Astrocyte of the hippocampus (primary cell): Measurements from ENCODE around the gene ZIC4.
A peak's percentile ranks its signal among the peaks of the same experiment; 100 is the strongest.

Source experiments
- DNase-seq: peaks from one replicate; pipeline ENCODE4 v3.0.0; 2011; ENCODE audit warnings: low read depth, low spot score

ZIC4 gene

DNA sequence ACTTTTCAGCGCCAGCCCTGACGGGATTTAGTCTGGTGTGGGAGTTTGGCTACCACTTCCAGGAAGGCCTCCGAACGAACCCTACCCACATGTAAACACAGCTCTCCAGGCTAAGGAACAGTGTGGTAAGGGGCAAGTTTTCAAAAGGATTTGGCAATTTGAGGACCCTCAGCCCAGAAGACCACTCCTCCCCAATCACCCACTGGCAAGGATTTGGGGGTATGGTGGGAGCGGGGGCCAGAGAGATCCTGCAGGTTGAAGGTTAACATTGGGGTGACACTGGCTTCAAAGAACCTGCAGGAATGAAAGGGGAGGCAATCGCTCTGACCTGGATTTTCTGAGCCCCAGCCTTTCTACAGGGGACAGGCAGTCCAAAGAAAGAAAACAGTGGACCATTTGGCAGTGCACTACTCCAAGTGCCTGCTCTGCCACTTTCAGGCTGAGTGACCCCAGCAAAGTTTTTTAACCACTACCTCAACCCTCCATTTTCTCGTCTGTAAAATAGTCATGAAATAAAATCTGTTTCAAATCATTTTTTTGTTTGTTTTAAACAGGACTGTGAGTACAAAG lies 34.5 kb downstream of the ZIC4 start:
- DNase-seq, result no peak

DNA sequence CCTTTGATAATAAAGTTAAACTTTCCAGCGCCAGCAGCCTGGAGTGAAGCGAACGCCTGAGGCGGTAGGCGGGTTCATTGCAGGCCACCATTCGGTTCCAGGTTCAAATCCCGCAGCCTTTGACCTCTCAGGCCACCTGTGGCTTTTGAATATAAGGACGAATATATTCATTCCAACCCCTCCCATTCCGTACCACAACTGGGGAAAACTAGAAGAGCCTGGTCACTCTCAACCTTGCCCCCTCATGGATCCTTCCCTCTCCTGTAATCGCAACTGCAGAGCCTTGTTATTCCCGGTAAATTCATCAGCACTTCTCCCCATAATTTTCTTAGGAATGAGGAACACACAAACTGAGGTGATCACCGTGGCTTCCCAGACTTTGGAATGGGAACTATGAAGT lies 35.2 kb downstream of the ZIC4 start:
- DNase-seq, result no peak

- DNase-seq, result no peak
These were observed 36.0 kb downstream of the ZIC4 start for GRCh38 chr3:147370349-147370748.

DNA sequence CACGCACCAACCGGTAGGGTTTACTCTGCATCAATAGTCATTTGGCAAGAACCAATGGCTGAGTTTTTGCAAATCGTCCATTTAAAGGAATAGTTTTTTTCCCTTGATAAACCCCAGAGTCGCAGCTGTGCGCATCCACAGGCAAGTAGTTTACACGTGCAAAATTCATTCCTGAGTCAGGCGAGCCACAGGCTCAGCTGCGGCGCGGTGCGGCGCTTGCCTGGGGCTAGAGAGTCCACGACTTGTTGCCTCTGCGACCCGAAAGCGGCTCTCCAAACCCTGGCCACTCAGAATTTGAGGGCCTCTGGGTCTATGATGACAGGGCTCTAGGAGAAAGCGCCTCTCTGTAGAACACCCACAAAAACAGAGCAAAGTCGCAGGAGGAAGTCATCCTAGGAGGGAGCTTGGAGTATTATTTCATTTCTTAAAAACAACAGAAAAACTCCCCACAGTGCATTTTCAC lies 36.7 kb downstream of the ZIC4 start:
- no peak for DNase-seq

- no peak for DNase-seq
These were observed 37.1 kb downstream of the ZIC4 start for GRCh38 chr3:147369231-147369630.

DNA sequence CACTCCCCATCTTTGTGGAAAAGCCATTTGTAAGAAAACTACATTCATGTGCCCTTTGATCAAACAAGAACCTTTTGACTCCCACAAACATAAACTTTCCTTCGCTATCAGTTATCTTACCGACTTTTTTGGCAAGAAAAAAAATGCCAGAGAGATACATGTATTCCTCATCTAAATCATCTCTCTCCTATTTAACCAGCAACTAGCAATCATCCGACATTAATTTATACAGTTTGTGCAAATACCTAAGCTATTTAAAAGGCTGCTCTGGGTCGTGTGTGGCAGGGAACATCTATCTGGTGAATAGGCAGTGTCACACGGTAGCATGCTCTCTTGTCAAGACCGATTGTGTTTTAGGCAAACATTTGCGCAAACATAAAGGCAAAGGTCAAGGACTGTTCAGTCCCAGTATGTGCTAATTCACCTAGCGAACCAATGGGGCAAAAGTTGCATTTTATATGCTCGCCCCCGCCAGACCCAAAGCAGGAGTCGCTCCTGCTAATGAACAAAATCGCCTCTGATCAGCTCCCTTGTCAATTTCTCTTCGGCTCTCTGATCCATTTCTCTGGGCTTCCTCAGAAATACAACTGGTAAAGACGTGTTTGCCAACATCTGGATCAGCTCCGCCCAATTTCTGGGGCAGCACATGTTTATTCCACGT lies 37.7 kb downstream of the ZIC4 start:
- DNase-seq, result no peak

DNA sequence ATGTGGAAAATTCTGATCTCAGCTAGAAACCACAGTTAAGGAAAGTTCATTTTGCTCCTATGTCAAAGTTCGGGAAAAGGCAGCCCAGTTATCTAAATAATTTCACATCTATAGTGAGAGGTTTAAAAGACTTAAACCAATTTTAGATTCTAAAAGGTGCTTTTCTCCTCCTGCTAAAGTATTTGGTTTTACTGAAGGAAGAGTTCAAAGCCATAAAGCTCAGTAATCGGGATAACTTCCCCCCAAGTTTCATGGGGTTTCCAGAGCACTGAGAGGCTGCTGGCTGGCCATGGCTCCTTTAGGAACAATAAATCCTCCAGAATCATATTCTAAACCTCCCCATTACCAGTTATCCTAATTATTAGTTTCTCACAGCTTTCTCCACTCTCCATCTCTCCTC lies 38.2 kb downstream of the ZIC4 start:
- DNase-seq, result no peak

- no peak for DNase-seq
These were observed 38.7 kb downstream of the ZIC4 start for GRCh38 chr3:147367676-147368075.

DNA sequence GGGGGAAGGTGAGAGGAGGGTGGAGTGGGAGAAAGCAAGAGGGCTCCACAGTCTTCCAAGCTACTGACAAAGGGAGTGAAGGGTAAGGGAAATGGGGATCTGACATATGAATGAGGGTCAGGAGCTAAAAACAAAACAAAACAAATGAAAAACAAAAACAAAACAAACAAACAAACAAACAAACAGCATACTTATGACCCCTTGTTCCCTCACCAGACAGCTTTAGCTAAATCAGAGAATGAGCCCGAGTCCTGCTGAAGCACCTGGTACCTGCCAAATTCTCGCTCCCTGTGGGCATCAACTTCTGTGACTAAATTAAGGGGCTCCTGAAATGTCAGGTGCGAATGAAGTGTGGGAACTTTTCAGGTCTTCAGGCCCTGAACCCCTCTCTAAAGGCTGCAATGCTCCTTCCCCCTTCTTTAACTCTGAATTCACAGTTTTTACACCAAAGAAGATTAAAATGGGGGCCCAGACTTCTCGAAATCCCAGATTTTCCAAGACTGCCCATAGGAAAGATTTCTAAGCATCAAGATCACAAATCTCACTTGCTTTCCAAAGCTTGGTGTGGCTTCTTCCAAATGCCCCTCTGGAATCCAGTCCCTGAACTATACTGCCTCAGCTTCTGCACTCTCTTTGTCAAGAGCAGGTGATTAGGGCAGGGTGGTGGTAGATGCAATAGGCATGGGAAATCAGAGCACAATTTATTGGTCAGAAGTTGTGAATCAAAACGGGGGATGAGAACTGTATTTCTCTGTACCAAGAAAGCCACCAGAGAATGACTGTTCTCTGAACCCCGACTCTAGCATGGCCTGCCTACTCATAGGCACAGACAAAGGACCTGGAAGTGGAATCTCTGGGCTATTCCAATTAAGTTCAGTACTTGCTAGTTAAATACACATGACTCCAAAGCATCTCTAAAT lies 40.9 kb downstream of the ZIC4 start:
- DNase-seq, result no peak

GRCh38 chr3:147364771-147365170 lies 41.6 kb downstream of the ZIC4 start:
- DNase-seq, result no peak

- DNase-seq, result no peak
These were observed 44.6 kb downstream of the ZIC4 start for GRCh38 chr3:147361454-147362420.

- DNase-seq, result peak; percentile 46
These were observed 45.5 kb downstream of the ZIC4 start for GRCh38 chr3:147360646-147361453.

- DNase-seq, result no peak
These were observed 46.3 kb downstream of the ZIC4 start for GRCh38 chr3:147360051-147360439.

DNA sequence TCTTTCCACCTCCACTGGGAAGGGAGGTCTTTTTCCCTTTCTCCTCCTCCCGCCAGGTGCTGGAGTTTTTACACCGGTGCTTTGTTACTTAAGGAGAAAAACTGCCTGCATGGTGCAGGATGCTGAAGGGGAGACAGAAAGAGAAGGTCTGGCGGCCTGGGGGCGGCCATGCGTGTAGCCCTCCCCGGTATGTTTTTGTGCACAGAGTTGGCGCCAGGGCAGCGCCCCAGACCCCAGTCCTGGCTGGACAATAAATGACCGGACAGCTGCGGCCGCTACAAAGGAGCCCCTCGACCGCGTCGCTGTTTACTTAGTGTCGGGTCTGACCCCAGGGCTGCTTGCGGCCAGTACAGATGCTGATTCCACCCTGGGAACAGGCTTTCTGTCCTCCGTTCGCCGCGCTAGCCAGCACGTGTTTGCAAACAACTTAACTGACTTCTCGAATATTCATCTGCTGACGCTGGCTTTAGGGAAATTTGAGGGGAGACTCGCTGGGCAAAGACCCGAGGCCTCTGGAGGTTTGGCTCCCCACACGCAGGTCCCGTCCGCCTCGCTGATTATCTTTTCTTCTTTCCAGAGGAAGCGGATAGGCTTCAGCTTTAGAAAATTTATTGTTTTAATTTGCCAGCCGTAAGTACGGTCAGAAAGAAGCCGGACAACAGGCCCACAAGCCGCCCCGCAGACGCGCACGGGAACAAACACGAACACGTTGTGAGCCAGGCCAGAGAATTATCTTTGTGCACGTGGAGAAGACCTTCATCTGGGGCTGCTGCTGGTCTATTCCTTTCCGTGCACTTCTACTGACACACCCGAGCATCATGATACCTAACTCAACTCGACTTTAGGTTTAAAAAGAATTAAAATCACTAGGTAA lies 46.9 kb downstream of the ZIC4 start:
- DNase-seq, result no peak

DNA sequence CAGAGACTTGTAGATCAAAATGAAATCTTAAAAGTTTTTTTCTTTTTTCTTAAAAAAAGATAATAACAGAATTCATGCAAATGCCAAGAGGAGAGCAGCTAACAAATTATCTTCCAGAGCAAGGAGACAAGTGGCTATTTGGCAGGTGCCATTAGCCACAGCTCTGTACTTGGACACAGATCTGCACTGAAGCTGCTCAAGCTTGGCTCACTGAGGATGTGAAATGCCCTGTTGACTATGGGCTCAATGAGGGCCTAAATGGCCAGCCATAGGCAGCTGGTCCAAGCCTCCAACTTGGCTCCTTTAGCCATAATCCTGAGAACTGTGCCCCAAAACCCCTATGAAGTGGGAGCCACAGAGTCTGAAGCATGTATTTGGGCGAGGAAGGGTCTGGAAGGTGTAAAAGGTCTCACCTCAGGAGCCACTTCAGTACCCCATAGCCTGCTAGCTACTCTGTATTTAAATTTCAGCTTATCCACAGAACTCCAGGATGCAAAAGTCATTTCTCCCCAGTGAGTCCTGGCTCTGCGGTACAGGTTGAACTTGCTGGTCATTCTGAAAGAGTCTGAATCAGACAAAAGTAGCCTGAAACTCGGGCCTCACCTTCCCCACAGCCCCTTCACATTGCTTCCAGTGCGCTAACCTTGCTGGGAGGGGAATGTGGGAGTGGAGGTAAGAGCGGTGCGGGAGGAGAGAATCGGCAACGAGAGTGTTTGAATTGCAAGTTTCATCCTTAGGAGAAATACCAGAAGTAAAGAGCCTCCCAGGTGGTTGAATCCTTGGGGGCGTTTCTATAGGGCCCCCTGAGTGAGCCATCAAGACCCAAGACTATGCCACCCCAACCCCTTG lies 48.0 kb downstream of the ZIC4 start:
- DNase-seq, result no peak

- DNase-seq, result no peak
These were observed 49.1 kb downstream of the ZIC4 start for GRCh38 chr3:147356909-147357900.

DNA sequence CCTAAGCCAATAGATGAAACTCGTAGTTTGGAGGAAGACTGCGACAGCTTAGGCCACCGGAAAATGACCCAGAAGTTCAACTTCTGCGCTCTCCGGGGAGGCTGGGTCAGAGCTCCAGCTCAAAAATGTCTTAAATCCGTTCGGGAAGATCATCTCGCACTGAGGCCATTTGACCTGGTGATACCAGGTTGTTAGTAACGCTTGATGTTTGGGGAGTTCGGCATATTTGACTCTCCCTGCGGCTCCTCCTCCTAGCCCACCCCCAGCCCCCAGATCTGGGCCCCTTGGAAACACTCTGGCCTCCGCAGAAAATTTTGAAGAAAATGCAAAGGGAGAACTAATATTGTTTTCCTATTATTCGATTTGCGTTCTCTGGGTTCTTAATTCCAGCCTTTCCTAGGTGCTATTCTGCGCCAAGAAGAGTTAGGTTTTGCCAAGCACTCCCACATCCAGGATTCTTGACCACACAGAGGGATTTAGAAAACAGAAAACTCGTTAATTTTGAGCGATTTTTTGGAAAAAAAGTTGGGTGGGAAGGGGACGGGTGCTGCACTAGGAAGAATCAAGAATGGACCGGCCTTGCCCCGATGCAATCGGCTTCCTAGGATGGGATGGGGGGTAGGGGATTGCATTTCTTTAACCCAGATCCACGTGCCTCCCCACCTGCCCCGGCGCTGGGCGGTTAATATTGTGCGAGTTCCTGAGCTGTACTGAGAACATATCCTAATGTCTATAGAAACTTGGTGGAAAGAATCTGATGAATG lies 50.0 kb downstream of the ZIC4 start:
- DNase-seq, result no peak
